ENCODE data around the gene P4HA1. TPM values are rescaled to one million over a fixed set of nuclear protein-coding genes. Genes with fewer than 3 reads are reported as not detected.

Gene P4HA1
- total and polyA plus RNA-seq, 2 donors (not counting 3 experiments of a cell fraction or from before 2014, with no cell fraction given) = 14.3 to 29.1 TPM

GRCh38 chr10:73003822-73004221 is 92.8 kb downstream of the P4HA1 start:
- ChIA-PET POLR2A (no interaction called here), CTCF (no interaction called here)
- H3K4me3 ChIP-seq (replicated peaks in 1 of 3; ENCODE audit: insufficient read depth in 1 of 3, low read depth in 1 of 3, low read length in 3 of 3) = no peak overlapping the region
- intact Hi-C loops (cut with micrococcal nuclease) (no loop called here), dilution Hi-C loops (cut with MboI; ENCODE audit: extremely low pct_ligation_motif_present, low sequenced_read_pairs) (no loop called here)
- DNase-seq (ENCODE audit: low read depth, low spot score) (no peak), FAIRE-seq (no peak)
- H3K4me1 ChIP-seq (ENCODE audit: control insufficient read depth, extremely low read depth, insufficient read depth, low read length) = no peaks in the 10 kb centered on the region
- H3K36me3 ChIP-seq (ENCODE audit: control insufficient read depth in 2 of 2, extremely low read depth in 1 of 2, insufficient read depth in 2 of 2, low read length in 2 of 2) = no peaks in the 10 kb centered on the region
- no peaks in the 10 kb centered on the region for H3K9me1 ChIP-seq (replicated peaks; ENCODE audit: control insufficient read depth, extremely low read depth, insufficient read depth, low read length)
- no peak overlapping the region for H3K4me2 ChIP-seq (ENCODE audit: insufficient read depth, low read length)
- no TSS peak for BruUV-seq (replicated peaks)
- H3K27ac ChIP-seq (ENCODE audit: insufficient read depth, low read depth, low read length) = no peak overlapping the region
- H3K79me2 ChIP-seq (ENCODE audit: control insufficient read depth, insufficient read depth, low read length) = no peaks in the 10 kb centered on the region
- no peak for TF ChIP-seq POLR2A (IDR thresholded peaks at IDR 0.05; ENCODE audit: low read depth, low read length)
- no peak for TF ChIP-seq JUN (IDR thresholded peaks at IDR 0.05; ENCODE audit: borderline replicate concordance, insufficient read depth, insufficient read length, low read depth)
- no peak for TF ChIP-seq MYC (IDR thresholded peaks at IDR 0.05; ENCODE audit: low read depth, low read length)
- no peak for TF ChIP-seq GATA2 (IDR thresholded peaks at IDR 0.05; ENCODE audit: insufficient read depth, insufficient read length, low read depth, low read length)
- TF ChIP-seq FOS (IDR thresholded peaks at IDR 0.05; ENCODE audit: borderline replicate concordance, insufficient read depth, low read length) = no peak
- TF ChIP-seq EZH2 (IDR thresholded peaks at IDR 0.05; ENCODE audit: borderline replicate concordance, low read depth, low read length, severe bottlenecking) = no peak
- TF ChIP-seq POLR2AphosphoS5 (IDR thresholded peaks at IDR 0.05; ENCODE audit: insufficient read depth, low read depth, low read length) = no peak
- no peak for TF ChIP-seq MAX (IDR thresholded peaks at IDR 0.05; ENCODE audit: insufficient read depth, insufficient read length)
- TF ChIP-seq CTCF (IDR thresholded peaks at IDR 0.05; ENCODE audit: extremely low read depth in 1 of 2, insufficient read depth in 1 of 2, low read depth in 1 of 2, low read length in 2 of 2) = no peak
- H3K27me3 ChIP-seq (ENCODE audit: control insufficient read depth in 2 of 2, insufficient read depth in 2 of 2, low read length in 2 of 2) = no peaks in the 10 kb centered on the region
- no peak overlapping the region for H3K9ac ChIP-seq (replicated peaks; ENCODE audit: extremely low read depth, insufficient read depth, low read length)
- H3K9me3 ChIP-seq (replicated peaks; ENCODE audit: control insufficient read depth, insufficient read depth, low read length) = no peaks in the 10 kb centered on the region
- no peaks in the 10 kb centered on the region for H4K20me1 ChIP-seq (replicated peaks; ENCODE audit: control insufficient read depth, extremely low read depth, insufficient read depth, low read length)
- no peak overlapping the region for H2AFZ ChIP-seq (ENCODE audit: low read depth, low read length)

All from endothelial cell of umbilical vein (primary cell).